Activated T-cell treated with anti-CD3 and anti-CD28 coated beads, Interleukin-2, amount 50 U/mL, for 48 hours (primary cell): ENCODE measurements around the gene ADGRD1.
"Not testable (repeated sequence)": the region's sequence is repeated elsewhere in the genome, so short reads cannot be mapped to it uniquely, and the experiment has no call there.

Source experiments
- DNase-seq, 2 experiments: peaks; one replicate each; pipeline ENCODE4 v3.0.0-alpha.2; 2020

ADGRD1 gene

DNA sequence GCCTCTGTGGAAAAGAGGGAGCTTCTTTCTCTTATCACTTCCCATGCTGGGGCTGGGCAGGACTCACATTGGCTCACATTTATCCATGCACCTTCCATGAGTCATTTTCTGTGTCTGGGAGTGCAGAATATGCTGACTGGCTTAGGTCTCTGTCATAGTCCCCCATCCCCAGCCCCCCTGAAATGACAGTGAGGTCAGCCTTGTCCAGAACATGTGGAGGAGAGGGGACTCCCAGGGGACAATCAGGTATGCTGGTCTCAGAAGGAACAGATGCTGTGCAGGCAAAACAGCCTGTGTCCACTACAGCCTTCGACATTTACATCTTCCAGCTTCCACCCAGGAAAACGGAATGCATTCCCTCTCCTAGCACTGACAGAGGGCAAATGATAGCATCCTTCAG, 35.0 kb downstream of the ADGRD1 start:
- DNase-seq = no peak

DNA sequence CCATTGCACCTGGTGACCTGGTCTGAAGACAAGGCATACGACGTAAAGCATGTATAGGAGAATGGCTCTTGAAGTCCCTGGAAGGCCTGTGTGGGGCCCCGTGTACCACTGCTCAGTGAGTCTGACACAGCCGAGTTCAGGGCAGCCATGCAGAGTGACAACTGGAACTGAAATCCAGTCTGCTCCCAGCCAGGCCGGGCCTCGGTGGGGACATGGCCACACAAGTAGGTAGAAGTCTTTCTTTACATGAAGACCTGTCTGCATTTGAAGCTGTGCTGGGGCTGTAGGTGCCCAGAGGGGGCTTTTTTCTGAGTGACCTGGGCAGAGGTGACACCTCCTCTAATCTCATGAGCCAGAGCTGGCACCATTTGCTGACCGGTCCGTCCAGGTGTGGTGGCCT, 35.7 kb downstream of the ADGRD1 start:
- no peak for DNase-seq

DNA sequence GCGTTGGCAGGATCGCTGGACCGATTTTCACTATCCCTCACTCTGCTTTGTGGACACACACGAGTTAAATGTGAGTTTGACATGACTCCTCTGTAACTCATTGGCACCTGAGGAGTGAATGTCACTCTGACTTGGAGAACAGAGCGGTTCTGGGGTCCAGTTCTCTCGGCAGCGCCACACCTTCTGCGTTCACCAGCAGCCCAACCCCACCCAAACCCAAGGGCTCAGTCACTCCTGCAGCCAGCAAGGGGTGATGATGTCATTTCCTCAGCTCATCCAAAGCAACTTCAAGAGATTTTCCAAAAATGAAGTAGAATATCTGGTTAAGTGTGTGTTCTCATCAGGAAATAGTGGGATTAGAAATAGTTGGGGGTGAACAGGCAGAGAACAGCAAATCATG, 36.3 kb downstream of the ADGRD1 start:
- no peak for DNase-seq

DNA sequence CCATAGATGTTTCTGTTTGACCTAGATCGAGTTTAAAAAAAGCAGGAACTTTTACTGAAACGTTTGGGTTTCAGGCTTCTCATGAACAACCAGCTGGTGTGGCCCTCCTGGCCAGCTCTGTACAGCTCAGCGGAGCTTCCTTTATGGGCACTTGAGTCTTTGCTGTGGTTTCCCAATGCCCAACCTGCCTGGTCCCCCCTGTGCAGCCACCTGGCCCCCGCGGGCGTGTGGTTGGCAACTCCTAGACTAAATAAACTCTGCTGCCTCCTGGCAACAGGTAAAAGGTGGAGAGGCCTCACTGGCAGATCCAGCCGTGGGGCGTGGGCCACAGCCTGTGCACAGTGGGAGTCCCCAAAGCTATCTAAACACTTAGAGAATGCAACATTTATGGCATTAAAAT, 38.7 kb downstream of the ADGRD1 start:
- DNase-seq = no peak

DNA sequence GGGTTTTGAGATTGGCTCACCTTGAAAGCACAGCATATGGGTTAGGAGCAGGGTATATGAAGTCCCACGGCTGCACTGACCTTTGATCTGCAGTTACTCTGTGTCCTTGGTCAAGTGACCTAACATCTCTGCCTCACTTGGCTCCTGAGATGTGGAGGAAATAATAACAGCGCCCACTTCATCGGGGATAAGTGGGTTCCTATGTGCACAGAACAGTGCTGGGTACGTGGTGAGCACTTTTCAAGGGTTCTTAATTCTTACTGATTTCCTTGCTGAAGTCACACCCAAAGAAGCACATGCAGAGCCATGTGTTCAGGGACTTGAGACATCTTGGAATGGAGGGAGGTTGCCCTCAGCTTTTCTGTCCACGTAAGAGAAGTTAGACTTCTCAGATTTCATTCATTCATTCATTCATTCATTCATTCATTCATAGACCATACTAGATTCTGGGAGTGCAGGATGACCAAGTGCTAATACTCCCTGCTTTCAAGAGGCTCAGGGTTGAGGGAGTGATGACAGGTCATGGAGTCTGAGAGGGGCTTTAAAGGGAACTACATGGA, 39.4 kb downstream of the ADGRD1 start:
- DNase-seq = no peak

DNA sequence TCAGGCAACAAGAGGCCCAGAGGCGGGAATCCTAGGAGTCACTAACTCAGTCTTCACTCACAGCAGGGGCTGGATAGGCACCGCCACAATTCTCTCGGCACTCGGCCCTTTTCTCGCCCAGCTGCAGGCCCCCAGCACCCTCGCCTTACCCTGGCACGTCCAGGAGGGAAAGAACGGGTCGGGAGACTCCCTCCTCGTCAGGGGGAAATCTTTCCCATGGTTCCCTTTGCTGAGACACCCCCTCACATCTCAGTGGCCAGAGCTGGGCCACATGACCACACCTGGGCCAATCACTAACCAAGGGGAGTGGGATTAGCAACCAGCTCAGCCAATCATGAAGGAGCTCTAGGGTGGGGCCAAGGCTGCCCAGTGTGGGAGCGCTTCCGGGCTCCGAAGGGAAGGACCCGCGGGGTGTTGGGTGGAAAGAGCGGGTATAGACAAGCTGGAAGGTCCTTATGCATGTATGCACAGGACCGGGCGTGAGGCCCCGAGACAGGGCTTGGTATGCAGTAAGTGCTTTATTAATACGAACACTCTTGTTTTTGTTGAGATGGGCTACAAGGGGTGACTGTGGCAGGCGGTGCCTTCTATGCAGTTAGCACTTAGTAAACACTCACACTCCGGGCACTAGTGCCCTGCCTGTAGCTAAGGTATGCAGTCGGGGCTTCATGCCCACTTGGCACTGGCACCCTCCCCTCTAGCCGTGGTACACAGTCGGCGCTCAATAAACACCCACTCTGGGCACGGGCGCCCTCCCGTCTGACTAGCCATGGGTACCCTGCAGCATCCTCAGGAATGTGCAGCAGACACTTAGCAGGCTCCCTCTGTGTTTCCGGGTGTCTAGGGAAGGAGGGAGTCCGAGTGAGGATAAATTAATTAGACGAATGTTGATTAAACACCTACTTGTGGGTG, 40.3 kb downstream of the ADGRD1 start:
- no peak for DNase-seq

DNA sequence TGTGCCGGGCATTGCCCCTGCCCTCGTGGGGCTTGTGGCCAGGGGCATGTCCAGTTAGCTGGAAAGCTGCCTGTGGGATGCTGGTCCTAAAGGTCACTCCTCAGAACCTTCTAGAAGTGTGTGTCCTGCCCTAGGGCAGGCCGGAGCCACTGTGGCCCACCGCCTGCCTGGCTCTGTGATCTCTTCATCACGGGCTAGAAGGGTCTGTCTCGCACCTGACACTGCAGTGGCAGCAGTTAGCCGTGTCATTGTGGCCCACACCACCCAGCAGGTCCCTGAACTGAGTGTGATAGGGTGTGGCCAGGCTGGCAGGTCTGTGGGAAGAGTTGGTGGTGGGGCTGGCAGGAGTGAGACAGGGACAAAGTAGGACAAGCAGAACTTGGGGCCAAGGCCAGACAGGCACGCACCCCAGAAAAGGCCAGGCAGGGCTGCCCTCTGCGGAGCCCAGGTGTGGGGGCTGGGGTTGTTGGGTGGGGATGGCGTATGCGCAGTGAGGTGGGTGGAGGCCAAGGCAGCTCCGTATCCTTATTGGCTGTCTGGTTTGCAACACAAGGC, 41.2 kb downstream of the ADGRD1 start:
- DNase-seq = no peak

DNA sequence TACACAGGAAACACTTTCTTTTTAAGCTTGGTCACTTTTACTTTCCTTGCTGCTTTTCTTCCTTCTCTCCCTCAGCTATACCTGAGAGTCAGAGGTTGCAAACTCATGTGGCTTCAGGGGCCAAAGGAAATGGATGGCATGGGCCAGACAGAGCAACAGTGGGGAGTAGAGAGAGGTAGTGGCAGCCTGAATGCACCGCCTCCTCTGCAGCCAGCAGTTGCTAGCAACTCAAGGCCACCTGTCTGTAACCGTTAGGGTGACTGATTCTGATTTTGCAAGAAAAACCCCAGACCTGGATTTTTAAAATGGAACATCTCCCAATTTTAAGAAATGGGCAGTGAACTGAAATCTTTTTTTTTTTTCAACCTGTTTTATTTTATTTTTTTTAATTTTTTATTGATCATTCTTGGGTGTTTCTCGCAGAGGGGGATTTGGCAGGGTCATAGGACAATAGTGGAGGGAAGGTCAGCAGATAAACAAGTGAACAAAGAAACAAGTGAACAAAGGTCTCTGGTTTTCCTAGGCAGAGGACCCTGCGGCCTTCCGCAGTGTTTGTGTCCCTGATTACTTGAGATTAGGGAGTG, 41.8 kb downstream of the ADGRD1 start:
- DNase-seq = not testable (repeated sequence)

DNA sequence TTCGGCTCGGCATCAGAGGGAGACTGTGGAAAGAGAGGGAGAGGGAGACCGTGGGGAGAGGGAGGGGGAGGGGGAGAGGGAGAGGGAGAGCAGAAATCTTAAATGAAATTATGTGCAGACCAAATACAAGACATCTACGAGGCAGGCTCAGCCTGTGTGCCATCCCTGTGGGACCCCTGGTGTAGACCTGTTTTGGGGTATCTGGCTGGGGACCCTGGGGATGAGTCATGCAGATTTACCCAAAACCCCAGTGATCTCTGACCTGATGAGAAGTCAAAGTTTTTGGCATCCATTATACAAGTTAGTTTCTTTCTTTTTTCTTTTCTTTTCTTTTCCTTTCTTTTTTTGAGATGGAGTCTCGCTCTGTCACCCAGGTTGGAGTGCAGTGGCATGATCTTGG, 44.4 kb downstream of the ADGRD1 start:
- DNase-seq = no peak

DNA sequence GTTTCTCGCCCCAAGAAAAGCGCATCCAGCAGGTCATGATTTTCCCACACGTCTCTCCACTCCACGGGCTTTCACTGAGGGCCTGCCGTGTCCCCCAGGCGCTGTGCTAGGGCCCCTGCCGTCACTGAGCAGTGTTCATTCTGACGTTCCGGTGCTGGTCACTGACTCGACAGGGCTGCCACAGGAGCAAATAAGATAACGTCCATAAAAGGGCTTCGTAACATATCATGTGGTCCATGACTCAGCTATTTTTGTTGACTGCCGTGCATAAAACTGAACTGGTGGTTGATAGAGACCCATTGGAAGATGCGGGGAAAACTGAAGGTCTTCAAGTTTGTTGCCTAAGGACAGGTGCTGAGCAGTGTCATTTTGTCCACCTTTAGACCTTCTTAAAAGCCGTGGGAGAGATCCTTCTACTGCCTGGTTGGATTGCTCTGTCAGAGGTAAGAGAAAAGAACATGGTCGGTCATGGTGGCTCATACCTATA, 46.3 kb downstream of the ADGRD1 start:
- DNase-seq = no peak

DNA sequence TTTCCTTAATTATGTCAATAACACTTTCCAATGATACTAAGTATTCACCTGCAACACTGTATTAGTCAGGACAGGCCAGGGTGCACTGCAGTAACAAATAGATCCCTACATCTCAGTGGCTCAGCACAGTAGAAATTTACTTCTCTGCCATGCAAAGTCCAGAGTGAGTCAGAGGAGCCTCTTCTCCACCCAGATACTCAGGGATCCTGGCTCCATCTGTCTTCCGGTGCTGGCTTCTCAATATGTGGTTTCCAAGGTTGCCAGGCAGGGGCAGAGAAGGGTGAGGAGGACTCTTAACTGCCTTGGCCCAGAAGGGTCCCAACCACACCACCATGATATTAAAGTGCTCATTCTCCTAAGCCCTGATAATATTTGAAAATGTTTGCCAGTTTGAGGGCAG, 47.8 kb downstream of the ADGRD1 start:
- no peak for DNase-seq

DNA sequence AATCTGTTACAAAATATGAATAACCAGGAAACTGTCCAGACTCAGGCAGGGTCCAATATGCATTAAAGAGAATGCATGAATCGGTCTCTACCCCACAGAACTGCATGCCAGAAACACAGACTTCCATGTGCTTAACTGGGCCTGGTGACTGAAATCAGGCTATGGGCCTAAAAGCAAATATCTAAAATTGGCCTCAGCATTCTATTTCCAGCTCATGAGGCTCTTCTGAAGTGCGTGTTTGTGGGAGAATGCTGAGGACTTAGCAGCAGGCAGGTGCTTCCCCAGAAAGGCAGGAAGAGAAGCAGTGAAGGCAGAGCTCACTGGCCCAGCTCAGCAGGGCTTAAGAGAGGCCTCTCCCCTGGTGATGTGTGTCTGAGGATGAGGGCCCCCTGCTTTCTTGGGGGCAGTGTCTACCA, 48.5 kb downstream of the ADGRD1 start:
- DNase-seq = no peak

DNA sequence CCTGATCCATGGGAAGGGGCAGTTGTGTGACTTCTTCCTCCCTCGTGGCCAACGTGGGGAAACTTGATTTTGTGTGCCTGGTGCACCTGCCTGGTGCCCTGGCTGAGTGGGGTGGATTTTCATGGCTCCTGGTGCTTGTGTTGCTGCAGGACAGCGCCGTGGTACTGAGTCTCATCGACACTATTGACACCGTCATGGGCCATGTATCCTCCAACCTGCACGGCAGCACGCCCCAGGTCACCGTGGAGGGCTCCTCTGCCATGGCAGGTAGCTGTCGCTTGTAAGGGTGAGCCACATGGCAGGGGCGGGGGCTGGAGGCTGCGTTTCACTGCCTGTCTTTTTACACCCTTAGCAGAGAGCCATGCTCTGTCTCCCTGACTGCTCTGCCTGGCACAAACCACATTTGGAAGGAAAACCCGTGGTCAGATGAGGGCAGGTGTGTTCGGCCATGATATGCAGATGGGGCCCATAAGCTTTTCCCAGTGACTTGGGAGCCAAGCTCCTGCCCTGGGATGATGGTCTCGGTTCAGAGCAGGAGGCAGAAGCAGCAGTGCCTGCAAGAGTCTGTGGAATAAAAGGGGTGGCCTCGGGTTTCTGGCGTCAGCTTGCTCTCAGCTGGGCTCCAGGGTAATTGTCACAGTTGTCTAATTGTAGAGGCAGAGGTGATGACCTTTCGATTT, 49.5 kb downstream of the ADGRD1 start:
- DNase-seq = no peak

DNA sequence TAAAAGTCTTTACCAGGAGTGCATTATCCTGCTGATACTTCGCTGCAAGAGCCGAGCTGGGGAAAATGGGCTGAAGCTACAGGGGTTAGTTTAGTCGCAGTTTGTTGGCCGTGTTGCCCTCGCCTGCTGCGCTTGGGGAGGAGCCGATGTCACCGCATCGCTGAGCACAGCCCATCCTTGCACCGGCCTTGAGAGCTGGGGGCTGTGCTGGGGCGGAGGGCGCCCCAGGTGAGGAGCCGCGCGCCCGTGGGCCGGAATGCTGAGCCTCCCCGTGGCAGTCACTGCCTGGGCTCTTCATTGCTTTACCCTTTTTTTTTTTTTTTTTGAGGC, 50.0 kb downstream of the ADGRD1 start:
- DNase-seq = no peak

DNA sequence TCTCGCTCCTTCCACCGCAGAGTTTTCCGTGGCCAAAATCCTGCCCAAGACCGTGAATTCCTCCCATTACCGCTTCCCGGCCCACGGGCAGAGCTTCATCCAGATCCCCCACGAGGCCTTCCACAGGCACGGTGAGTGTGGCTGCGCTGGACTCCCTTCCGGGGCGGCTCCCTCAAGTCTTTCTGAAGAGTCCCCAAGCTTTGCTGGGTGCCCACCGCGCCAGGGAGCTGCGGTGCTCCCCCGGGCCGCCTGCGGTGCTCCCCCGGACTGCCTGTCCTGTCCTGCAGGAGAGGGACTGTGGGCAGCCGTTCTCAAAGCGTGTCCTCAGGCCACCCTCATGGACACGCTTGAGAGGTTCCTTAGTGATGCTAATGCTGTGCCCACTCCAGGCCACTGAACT, 50.5 kb downstream of the ADGRD1 start:
- no peak for DNase-seq

DNA sequence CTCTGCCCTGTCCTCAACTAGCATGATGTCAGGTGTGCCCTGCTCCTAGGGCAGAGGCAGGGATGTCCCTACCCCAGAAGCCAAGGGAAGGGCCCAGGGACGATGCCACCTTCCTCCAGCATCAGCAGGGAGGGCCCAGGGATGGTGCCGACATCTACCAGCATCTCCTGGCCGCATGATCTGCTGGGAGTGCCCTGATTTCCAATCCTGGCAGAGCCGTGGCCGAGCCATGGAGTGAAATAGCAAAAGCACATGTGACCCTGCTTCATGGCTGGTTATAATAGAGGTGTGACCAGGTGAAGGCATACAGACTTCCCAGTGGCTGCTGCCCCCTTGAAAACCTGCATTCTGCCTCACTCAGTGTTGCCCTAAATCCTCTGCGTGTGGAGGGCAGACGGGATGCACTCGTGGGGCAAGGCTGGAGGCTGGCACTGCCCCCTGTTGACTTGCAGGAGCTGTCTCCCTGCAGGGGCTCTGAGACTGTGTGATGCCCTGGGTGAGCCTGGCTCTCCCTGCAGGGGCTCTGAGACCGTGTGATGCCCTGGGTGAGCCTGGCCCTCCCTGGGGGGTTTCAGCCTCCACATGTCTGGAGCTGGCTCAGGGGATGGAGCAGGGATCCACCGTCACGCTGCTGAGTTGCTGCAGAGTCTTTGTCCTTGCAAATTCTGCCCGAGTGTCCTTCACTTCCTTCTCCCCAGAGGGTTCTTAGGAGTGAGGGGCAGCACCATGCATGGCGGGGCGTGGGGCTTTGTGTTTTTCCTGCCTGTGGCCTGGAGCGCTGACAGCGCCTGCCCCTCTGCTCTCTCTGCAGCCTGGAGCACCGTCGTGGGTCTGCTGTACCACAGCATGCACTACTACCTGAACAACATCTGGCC, 51.7 kb downstream of the ADGRD1 start:
- no peak for DNase-seq

DNA sequence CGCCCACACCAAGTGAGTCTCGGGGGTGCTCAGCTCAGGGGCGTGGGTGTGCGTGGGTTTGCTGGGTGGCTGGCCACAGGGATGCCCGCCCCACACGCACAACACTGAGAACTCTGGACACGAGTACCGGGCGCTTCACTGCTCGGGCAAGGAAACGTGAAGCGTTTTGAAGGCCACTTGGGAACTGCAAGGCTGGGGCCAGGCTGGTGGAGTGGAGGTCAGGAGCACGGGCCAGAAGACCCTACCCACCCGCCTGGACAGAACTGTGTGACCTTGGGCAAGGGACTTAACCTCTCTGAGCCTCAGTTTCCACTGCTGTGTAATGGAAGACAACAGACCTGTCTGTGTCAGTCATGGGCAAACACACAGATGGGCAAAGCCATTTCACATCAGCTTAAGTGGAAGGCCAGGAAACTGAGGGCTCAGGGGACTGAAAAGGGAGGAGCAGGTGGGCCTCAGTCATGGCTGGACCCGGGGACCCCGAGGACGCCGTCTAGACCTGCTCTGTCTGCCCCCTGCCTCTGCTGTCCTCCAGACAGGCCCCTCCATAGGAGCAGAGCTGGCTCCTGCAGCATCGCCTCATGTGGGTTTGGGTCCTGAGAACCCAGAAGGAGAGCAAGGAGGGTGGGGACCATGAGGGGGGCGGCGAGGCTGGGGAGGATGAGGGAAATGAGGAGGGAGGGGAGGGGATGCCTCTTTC, 52.5 kb downstream of the ADGRD1 start:
- DNase-seq = no peak

DNA sequence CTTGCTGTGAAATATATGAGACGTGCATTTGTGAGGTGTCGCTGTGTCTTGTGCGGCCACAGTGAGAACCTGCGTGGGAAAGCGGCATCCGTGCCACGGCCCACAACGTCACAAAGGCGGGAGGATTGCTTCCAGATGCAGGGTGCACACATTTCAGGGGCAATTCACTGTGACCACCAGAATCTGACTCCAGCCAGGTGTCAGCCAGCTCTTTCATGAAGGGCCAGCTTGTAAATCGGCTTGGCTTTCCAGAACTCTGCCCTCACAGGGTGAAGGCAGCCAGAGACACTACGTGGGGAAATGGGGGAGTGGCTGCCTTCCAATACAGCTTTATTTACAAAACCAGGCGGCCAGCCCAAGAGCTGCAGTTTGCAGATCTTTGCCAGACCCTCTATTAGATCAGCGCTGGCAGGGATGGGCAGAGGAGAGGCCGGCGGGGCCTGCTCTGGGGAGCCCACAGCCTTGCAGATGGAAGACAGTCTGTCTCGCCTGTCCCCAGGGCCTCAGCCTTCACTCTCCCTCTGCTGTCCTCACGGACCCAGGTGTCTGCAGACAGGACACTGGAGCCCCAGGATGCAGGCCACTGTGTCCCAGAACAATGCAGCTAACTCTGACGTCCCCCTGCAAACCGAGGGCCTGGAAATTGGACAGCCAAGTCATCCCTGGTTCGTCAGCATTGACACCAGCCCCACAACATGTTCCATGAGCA, 53.5 kb downstream of the ADGRD1 start:
- no peak for DNase-seq

DNA sequence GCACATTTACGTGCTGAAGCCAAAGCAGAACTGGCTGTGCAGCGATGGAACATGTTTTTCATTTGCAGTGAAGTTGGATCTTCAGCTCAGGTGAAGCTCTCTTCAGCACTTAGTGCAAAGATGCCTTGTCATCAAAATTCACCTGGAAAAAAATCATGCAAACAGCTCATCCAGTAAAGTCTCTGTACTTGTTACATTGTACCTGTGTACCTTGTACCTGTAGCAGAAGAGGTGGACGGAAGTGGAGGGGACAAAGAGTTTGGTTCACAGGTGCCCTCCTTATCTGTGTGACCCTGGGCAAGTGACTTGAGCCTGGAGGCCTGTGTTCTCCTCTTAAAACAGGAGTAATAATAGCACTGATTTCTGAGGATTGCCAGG, 54.0 kb downstream of the ADGRD1 start:
- DNase-seq = no peak

DNA sequence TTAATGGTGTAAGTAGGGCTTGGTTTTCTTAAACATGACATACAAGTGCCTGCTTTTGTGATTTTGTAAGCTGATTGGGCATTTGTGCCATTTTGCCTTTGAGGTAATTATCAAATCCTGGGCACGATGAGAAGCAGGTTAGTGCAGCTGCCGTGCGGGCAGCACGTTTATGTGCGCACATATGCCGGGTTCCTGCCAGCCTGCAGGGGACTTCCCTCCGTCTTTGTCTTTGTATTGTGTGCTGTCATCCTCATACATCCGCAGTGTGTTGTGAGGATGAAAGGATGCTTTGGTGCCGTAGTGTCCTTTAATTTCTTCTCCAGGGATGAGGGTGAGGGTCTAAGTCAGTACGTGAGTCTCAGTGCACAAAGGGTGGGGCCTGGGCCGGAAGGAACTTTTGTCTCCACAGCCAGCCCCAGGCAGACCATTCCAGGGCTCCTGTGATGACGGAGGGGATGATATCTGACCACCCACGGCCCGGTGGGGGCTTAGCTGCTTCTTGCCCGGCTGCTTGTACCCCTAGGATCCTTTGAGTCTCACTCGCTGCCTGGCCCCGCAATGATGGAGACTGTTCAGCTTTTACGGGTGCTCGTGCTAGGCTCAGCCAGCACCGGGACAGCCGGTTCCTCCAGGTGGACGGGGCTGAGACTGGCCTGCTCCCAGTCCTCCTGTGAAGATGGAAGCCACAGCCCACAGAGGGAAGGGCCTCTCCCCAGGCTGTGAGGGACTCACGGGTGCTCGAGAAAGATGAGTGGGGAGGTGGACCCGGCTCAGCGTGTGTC, 54.6 kb downstream of the ADGRD1 start:
- DNase-seq = no peak
